Amniotic epithelial cell (primary cell): ENCODE data around the gene AASDH.

Experiments used
- DNase-seq: peaks from one replicate; pipeline ENCODE4 v3.0.0-alpha.2; 2010; ENCODE audit warnings: low read depth

The AASDH gene

GRCh38 chr4:56387023-56388001 lies at the start of gene AASDH:
Gene AASDH, minus strand, starts transcription at chr4:56387491. Its CDS starts 3,192 bp downstream, at chr4:56384299.
- DNase-seq = peak; percentile 94

DNA sequence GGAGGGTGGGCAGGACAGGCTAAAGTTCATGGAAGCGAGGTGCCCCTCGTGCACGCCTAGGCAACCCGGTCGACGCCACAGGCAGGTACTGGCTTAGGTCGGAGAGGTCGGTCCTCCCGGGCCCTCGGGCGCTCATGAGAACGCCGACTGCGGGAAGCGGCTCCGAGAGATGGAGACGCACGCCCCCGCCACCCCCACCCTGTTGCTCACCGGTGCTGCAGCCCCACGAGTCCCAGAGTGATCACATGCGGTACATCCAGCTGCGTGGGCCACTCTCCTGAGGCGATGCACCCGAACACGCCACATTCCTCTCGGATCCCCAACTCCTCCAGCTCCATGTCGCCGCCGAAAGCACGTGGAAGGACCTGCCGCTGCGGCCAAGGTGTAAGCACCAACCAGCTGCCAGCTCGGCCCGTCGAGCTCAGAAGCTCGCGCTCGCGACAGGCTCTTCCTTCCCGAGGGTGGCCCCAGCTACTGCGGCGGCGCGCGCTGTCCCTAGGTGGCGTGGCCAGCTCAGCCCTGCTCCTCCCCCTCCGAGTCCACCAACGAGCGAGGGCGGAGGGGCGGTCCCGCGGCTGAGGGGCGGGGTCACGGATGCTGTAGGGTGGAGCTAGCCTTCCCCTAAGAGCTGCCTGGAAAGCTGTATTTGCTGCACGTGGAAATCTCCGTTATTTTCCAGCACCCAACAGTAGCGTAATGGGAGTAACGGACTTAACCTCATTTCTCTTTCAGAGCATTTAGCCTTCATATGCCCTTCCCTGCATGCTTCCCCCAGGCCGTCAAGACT lies 48.0 kb upstream of the AASDH start, which contains the start of gene PPAT:
Gene PPAT (minus strand): TSS at position 476 of the 787 bp plus-strand sequence. CDS start 138 bp downstream, at position 338.
- DNase-seq = peak; percentile 95

DNA sequence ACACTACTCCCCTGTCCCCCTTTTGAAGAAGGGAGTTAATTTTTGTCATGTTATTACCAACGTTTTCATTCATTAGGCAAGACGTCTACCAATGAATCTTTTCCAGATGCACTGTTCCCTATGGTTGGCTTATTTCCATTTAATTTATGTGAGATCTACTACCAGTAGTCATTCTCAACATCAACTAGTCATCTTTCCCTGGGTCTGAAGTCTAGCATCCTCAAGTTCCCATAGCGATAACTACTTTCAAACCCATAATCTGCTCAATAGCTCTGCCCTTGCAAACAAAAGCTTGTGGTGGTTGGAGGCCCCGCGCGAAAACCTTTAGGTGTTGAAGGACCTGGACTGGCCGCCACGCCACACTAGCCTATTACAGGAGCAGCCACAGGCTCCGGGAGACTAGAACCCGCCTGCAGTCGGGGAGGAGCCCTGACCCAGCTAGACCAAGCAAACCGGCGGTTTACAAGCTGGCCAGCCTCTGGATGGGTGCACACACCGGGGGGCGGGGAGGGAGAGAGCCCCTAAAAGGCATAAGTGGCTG lies 47.4 kb upstream of the AASDH start:
- peak; percentile 62 for DNase-seq

DNA sequence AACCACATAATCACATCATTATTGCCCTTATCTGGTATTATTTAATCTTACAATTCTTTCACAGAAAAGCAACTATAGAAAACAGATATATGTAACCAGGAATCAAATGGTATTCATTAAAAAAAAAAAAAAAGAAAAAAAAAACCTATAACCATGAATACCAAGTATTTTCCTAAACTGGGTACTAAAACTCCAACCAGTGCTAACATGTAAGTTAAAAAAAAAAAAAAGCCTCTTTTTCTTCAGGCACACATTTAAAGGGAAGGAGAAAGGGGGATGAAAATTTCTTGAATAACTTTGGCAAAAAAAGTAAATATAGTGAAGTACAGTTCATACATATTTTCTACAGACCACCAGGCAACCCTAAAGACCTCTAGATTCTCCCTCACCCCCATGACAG lies 46.0 kb upstream of the AASDH start:
- no peak for DNase-seq

DNA sequence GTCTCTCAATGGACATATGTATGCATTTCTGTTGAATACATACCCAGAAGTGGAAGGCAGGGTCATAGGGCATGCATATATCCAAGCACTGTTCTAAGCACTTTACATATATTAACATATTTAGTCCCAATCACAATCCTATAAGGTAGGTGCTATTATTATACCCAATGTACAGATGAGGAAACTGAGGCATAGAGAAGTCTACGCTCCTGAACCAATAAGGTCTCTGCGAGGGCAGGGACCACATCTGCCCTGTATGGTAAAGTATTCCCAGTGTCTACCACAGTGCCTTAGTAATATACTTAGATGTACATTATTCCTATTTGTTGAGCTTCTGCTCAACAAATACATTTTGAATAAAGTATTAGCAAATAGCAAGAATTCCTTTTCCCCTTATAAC lies 42.9 kb upstream of the AASDH start:
- DNase-seq = no peak

DNA sequence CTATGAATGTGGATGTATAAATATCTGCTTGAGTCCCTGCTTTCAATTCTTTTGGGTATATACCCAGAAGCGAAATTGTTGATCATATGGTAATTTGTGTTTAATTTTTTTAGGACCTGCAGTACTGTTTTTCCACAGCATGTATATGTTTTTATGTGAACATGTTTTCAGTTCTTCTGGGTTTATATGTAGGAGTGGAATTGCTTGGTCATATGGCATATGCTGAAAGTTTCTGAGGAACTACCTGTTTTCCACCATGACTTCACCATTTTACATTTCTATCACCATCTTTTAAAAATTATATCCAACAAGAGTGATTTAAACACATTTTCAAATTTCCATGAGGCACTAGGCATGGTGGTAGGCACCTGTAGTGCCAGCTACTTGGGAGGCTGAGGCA lies 39.9 kb upstream of the AASDH start:
- no peak for DNase-seq

DNA sequence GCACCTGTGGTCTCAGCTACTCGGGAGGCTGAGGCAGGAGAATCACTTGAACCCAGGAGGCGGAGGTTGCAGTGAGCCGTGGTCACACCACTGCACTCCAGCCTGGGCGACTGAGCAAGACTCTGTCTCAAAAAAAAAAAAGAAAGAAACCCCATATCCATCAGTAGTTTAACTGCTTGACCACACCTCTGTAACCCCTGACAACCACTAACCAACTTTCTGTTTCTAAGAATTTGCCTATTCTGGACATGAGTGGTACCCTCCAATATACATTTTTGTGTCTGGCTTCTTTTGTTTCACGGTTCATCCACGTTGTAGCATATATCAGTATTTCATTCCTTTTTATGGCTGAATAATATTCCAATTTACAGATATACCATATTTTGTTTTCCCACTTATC lies 39.0 kb upstream of the AASDH start:
- DNase-seq = no peak

GRCh38 chr4:56425518-56425917 lies 38.2 kb upstream of the AASDH start:
- DNase-seq = no peak

DNA sequence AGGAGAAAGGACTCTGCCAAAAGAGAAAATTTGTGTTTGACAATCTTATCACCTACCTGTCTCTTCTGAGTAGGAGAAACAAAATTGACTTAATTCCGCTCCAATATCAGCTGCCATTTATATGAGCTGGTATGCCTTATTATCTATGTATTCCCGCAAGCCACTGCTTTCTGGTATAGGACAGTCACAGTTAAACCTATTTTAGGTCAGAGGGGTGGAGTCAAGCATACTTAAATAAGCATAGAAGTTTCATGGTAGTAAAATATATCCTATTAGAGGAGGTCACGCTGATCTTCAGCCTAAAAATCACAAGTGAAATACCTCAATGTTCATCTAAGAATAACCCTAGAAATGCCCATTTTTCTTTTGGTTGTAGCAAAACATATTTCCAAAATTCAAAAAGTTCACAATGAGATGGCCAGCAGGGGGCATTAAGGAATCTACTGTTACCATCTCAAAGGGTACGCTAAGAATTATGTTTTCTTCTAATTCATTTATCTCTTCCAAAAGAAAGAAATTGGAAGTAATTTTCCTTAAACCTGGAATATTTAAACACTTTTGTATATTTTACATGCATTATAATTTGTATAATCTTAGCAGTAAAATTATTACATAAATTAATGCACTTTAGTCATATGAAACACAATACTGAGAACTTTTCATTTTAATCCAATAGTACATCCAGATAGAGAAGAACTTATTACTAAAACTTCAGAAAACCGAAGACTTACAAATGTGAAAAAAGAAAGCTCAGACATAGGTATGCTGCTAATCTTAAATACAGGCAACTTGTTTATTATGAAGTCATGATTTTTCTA lies 37.6 kb upstream of the AASDH start:
- peak; percentile 35 for DNase-seq

DNA sequence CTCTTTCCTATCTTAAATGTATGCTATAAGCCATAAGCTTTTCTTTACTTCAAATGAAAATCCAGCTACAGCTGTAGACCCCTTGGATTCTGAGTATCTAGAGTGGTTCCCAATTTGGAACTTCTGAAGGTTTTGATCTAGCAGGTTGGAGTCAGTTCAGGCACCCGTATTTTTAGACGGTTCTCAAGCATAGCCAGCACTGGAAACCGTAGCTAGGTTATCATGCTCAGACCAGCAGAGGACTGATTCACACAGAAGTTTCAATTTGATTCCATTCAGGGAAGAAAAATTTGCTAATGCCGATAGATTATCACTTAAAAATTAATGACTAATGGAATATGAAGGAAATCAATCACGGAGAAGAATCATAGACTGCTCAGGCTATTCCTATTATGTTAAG lies 36.9 kb upstream of the AASDH start:
- no peak for DNase-seq

DNA sequence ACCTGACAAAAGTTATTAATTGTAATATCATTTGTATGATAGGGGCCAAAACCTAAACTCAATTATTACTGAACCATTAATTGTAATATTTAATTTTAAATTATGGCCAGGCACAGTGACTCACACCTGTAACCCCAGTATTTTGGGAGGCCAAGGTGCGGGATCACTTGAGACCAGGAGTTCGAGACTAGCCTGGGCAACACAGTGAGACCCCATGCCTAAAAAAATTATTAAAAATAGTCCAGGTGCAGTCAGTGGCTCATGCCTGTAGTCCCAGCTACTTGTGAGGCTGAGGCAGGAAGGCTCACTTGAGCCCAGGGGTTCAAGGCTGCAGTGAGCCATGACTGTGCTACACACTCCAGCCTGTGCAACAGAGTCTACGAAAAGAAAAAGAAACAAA lies 30.1 kb upstream of the AASDH start:
- no peak for DNase-seq

GRCh38 chr4:56416349-56416748 lies 29.1 kb upstream of the AASDH start:
- DNase-seq = no peak

- peak; percentile 28 for DNase-seq
Observed at GRCh38 chr4:56414135-56414670, 26.9 kb upstream of the AASDH start.

DNA sequence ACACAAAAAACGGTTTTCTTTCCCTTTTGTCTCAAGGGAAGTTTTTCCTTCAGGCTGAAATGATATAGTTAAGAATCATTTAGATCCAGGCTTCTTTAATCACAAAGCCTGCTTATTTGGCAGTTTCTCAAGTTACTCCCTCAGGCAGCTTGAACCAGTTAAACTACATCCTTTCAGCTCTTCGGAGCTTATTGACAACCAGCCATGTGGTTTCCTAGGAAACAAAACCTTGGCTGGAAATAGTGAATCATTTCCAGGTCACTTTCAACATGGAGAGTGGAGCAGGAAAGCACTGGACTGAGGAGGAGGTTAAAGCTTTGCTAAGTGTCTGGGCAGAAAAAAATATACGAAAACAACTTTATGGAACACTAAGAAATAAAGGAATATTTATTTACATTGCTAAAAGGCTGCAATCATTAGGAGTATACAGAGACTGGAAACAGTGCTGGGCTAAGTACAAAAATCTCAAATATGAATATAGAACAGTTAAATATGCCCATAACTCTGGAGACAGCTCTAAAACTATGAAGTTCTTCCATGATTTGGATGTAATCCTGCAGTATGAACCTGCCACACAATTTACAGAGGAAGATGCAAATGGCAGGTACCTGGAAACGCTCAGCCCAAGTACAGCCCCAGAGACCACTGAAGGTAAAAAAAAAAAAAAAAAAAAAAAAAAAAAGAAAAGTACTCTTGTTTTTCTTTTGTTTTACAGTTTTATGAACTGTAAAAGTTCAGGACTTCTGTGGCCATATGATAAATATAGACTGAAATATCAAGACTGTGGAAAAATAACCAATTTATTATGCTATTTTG lies 23.2 kb upstream of the AASDH start:
- DNase-seq = peak; percentile 96

DNA sequence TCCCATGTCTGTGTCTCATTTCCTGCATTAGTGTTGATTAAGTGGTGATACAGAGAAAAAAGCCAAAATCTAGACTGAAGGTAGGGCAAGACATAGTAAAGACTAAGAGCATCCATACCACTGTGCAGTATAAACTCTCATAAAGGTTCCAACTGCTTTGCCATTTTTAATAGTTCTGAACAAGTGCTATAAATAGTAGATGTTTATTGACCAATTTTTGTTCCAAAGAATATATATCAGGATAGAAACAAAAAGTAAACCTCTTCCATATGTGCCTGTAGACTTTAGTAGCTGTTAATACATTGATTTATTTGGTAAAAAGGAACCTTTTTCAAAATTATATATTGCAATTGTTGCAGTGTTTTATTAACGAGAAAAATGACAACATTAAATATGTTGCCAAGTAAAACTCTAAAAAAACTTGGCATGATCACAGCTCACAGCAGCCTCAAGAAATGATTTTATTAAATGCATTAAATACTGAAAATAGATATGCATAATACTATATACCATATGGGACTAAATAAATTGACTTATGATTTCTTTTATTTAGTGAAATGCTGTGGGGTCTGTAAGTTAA lies 22.3 kb upstream of the AASDH start:
- DNase-seq = no peak

GRCh38 chr4:56408978-56409377 lies 21.7 kb upstream of the AASDH start:
- DNase-seq = no peak

DNA sequence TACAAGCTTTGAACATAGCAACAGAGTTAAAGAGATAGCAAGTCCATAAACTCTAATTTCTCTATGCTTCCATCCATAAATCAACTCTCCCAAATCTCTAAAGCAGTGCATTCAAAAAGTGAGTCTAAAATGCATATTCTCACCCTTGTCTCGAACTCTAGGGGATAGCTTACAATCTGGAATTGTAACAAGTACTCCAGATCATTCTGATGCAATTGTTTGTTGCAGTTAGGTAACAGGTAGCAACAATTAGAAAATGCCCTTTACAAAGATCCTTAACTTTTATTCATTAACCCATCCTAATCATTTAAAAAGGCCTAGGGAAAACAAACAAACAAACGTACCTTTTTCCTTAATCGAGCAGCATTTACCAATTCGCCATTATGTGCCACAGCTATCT lies 18.9 kb upstream of the AASDH start:
- no peak for DNase-seq

DNA sequence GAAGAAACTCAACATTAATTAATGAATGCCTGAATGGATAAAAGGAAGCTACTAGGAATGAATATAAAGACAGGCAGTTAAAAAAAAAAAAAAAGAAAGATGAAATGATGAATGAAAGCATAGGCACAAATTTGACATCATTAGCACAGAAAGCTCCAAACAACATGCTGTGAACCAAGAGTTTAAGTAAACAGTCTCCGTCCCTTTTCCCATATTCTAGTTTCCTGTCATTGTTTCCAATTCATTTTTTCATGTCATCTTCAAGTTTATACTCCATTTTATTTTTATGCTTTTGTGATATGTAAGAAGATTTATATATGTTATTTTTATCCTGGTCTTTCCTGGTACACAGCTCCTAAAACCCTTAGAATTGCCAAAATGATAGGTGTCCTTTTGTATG lies 17.7 kb upstream of the AASDH start:
- DNase-seq = no peak

DNA sequence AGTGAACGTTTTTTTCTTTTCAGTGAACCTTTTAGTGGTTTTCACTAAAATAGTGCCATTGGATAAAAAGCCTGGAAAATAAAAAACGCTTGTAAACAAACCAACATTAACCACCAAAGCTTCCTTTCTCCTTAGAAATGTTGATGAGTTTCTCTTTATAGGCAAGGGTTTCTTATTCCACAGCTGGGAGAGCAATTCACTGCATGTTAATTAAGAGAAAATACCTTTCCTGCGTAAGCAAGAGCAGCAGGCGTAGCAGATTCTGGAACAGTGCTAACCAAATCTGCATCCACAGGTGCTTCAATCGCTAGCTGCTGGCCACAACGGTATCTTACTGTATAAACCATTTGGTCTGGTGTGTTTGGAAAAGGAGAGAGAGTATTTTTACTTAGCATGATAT lies 13.3 kb upstream of the AASDH start:
- no peak for DNase-seq

- DNase-seq = no peak
Observed at GRCh38 chr4:56391270-56391669, 4.0 kb upstream of the AASDH start.
